ENCODE results near the gene ARFIP1.

GRCh38 chr4:152843481-152844090 is 63.8 kb downstream of the ARFIP1 start:
- no peak for TF ChIP-seq CTCF (IDR thresholded peaks at IDR 0.05)
- TF ChIP-seq ZFX (IDR thresholded peaks at IDR 0.05; ENCODE audit: borderline replicate concordance): no peak
